ENCODE results near the gene EXOC4. TPM values are rescaled to one million over a fixed set of nuclear protein-coding genes. Genes with fewer than 3 reads are reported as not detected.

The EXOC4 gene
- total RNA-seq, 2 donors from 2014 or later = 48.9 to 102 TPM

GRCh38 chr7:134058980-134059379, 806.1 kb downstream of the EXOC4 start:
- intact Hi-C loops (cut with DNase I) = no loop called here
- 92% methylated on average over 4 of the region's 4 CpGs for WGBS
- Histone ChIP-seq H3K27me3 (replicated peaks; ENCODE audit: insufficient read depth) (no peaks in the 10 kb centered on the region), H3K9me3 (no peaks in the 10 kb centered on the region), H3K36me3 (no peaks in the 10 kb centered on the region), H3K4me3 (no peak overlapping the region), H3K27ac (no peak overlapping the region), H3K4me1 (replicated peaks) (no peaks in the 10 kb centered on the region)
- no peak for TF ChIP-seq POLR2A (IDR thresholded peaks at IDR 0.05)
- no peak for TF ChIP-seq POLR2AphosphoS5 (IDR thresholded peaks at IDR 0.05)
- no peak for TF ChIP-seq CTCF (IDR thresholded peaks at IDR 0.05)
- no peak for DNase-seq (ENCODE audit: low spot score)

- Histone ChIP-seq H3K4me1 (replicated peaks) (no peaks in the 10 kb centered on the region), H3K9me3 (no peaks in the 10 kb centered on the region), H3K4me3 (no peak overlapping the region), H3K27ac (no peak overlapping the region), H3K27me3 (replicated peaks; ENCODE audit: insufficient read depth) (no peaks in the 10 kb centered on the region), H3K36me3 (no peaks in the 10 kb centered on the region)
- WGBS = 73% methylated on average over 1 of the region's 1 CpG
- intact Hi-C loops (cut with DNase I) = no loop called here
- DNase-seq (ENCODE audit: low spot score) = no peak
- no peak for TF ChIP-seq POLR2A (IDR thresholded peaks at IDR 0.05)
- no peak for TF ChIP-seq POLR2AphosphoS5 (IDR thresholded peaks at IDR 0.05)
- TF ChIP-seq CTCF (IDR thresholded peaks at IDR 0.05) = no peak
These were observed 807.0 kb downstream of the EXOC4 start for GRCh38 chr7:134059921-134060320.

GRCh38 chr7:134060874-134061273, 808.0 kb downstream of the EXOC4 start:
- 93% methylated on average over 3 of the region's 3 CpGs for WGBS
- no peak for TF ChIP-seq CTCF (IDR thresholded peaks at IDR 0.05)
- no peak for TF ChIP-seq POLR2AphosphoS5 (IDR thresholded peaks at IDR 0.05)
- TF ChIP-seq POLR2A (IDR thresholded peaks at IDR 0.05) = no peak
- H3K4me1 ChIP-seq (replicated peaks) = no peaks in the 10 kb centered on the region
- no peaks in the 10 kb centered on the region for H3K9me3 ChIP-seq
- no peaks in the 10 kb centered on the region for H3K36me3 ChIP-seq
- no peak overlapping the region for H3K27ac ChIP-seq
- intact Hi-C loops (cut with DNase I) = no loop called here
- H3K4me3 ChIP-seq = no peak overlapping the region
- DNase-seq (ENCODE audit: low spot score) = no peak
- H3K27me3 ChIP-seq (replicated peaks; ENCODE audit: insufficient read depth) = no peaks in the 10 kb centered on the region

- DNase-seq (ENCODE audit: low spot score) = no peak
- intact Hi-C loops (cut with DNase I) = no loop called here
- no peaks in the 10 kb centered on the region for H3K9me3 ChIP-seq
- TF ChIP-seq POLR2AphosphoS5 (IDR thresholded peaks at IDR 0.05) (no peak), POLR2A (IDR thresholded peaks at IDR 0.05) (no peak), CTCF (IDR thresholded peaks at IDR 0.05) (no peak)
- no peaks in the 10 kb centered on the region for H3K4me1 ChIP-seq (replicated peaks)
- 93% methylated on average over 4 of the region's 4 CpGs for WGBS
- no peaks in the 10 kb centered on the region for H3K27me3 ChIP-seq (replicated peaks; ENCODE audit: insufficient read depth)
- H3K4me3 ChIP-seq = no peak overlapping the region
- H3K36me3 ChIP-seq = no peaks in the 10 kb centered on the region
- H3K27ac ChIP-seq = no peak overlapping the region
These were observed 809.6 kb downstream of the EXOC4 start for GRCh38 chr7:134062460-134062859.

- Histone ChIP-seq H3K4me3 (no peak overlapping the region), H3K36me3 (no peaks in the 10 kb centered on the region), H3K27ac (no peak overlapping the region), H3K9me3 (no peaks in the 10 kb centered on the region), H3K4me1 (replicated peaks) (no peaks in the 10 kb centered on the region), H3K27me3 (replicated peaks; ENCODE audit: insufficient read depth) (no peaks in the 10 kb centered on the region)
- TF ChIP-seq POLR2A (IDR thresholded peaks at IDR 0.05) = no peak
- TF ChIP-seq POLR2AphosphoS5 (IDR thresholded peaks at IDR 0.05) = no peak
- TF ChIP-seq CTCF (IDR thresholded peaks at IDR 0.05) = no peak
- DNase-seq (ENCODE audit: low spot score) = no peak
- intact Hi-C loops (cut with DNase I) = no loop called here
- WGBS = 89% methylated on average over 4 of the region's 4 CpGs
These were observed 812.5 kb downstream of the EXOC4 start for GRCh38 chr7:134065415-134065814.
